ENCODE results near the gene SLC44A5. TPM values are rescaled to one million over a fixed set of nuclear protein-coding genes. Genes with fewer than 3 reads are reported as not detected.

SLC44A5 gene
- total and polyA plus RNA-seq, 2 experiments from 2014 or later: 3.3 to 11.7 TPM

GRCh38 chr1:75589637-75590036, 21.3 kb downstream of the SLC44A5 start (continued):
- TF ChIP-seq REST (IDR thresholded peaks at IDR 0.05; ENCODE audit: unreplicated experiment): no peak

- H2AFZ ChIP-seq: no peak overlapping the region
- H3K27ac ChIP-seq (ENCODE audit: low read depth): no peak overlapping the region
- no peaks in the 10 kb centered on the region for H3K27me3 ChIP-seq (ENCODE audit: insufficient read depth)
- Mint-ChIP-seq H3K4me1 (peaks cover 21% of the 10 kb centered on the region), H3K27me3 (ENCODE audit: insufficient read depth, low read depth, poor library complexity) (no peaks in the 10 kb centered on the region), H3K4me3 (no peak overlapping the region), H3K36me3 (ENCODE audit: low read depth) (no peaks in the 10 kb centered on the region), H3K9me3 (no peaks in the 10 kb centered on the region; the same call in 2 of the 3 replicates), H3K27ac (peak overlapping the region; percentile 53; the same call in 1 of the 2 replicates)
- H3K4me3 ChIP-seq: no peak overlapping the region
- H3F3A ChIP-seq (replicated peaks; ENCODE audit: low read depth): no peaks in the 10 kb centered on the region
- H3K9me2 ChIP-seq (ENCODE audit: insufficient read depth): no peaks in the 10 kb centered on the region
- H3K36me3 ChIP-seq (ENCODE audit: insufficient read depth): no peaks in the 10 kb centered on the region
- peaks cover 10% of the 10 kb centered on the region; the same call in 1 of the 2 replicates for H3K4me1 ChIP-seq (ENCODE audit: insufficient read depth)
- DNase-seq (ENCODE audit: low spot score) (no peak), ATAC-seq (no peak)
- H3K4me2 ChIP-seq: no peak overlapping the region
- no peaks in the 10 kb centered on the region for H4K20me1 ChIP-seq (replicated peaks; ENCODE audit: insufficient read depth)
- no peaks in the 10 kb centered on the region for H3K79me2 ChIP-seq (replicated peaks; ENCODE audit: insufficient read depth)
- no peak for TF ChIP-seq ZNF331 (CRISPR knock-in tag; IDR thresholded peaks at IDR 0.05; ENCODE audit: low read depth)
- no peak for TF ChIP-seq EZH2 (IDR thresholded peaks at IDR 0.05; ENCODE audit: low read depth, unreplicated experiment)
- no peak for TF ChIP-seq JUNB (IDR thresholded peaks at IDR 0.05; ENCODE audit: unreplicated experiment)
- no peak for TF ChIP-seq NANOG (IDR thresholded peaks at IDR 0.05; ENCODE audit: borderline replicate concordance)
- no peak for TF ChIP-seq STAT1 (IDR thresholded peaks at IDR 0.05; ENCODE audit: unreplicated experiment)
- TF ChIP-seq ZNF462 (CRISPR knock-in tag; IDR thresholded peaks at IDR 0.05): no peak
- no peak for TF ChIP-seq CREB1 (CRISPR knock-in tag; IDR thresholded peaks at IDR 0.05; ENCODE audit: low read depth)
- TF ChIP-seq CTCF (conservative IDR thresholded peaks at IDR 0.05; ENCODE audit: low read depth in 2 of 2): no peak
- TF ChIP-seq ZNF114 (CRISPR knock-in tag; IDR thresholded peaks at IDR 0.05): no peak
Measured at GRCh38 chr1:75588779-75589475, 22.0 kb downstream of the SLC44A5 start.
